Measurements from ENCODE around the gene TMEM119. TPM values are rescaled to one million over a fixed set of nuclear protein-coding genes. Genes with fewer than 3 reads are reported as not detected.
A peak's percentile ranks its signal among the peaks of the same experiment; 100 is the strongest.

The TMEM119 gene
- total RNA-seq, result 2.0 TPM

- peak; percentile 18 for ATAC-seq
Measured at GRCh38 chr12:108597559-108598471, at the start of gene TMEM119. Gene TMEM119 (minus strand): TSS chr12:108598084. CDS start chr12:108592383, 5,701 bp downstream.

GRCh38 chr12:108646600-108647579 is 49.0 kb upstream of the TMEM119 start:
- ATAC-seq, result no peak

GRCh38 chr12:108645686-108646599 is 48.1 kb upstream of the TMEM119 start:
- no peak for ATAC-seq

- no peak for ATAC-seq
Measured at GRCh38 chr12:108644811-108645120, 46.9 kb upstream of the TMEM119 start.

GRCh38 chr12:108643941-108644810 is 46.3 kb upstream of the TMEM119 start:
- peak; percentile 35 for ATAC-seq

- no peak for ATAC-seq
Measured at GRCh38 chr12:108642899-108643654, 45.2 kb upstream of the TMEM119 start.

- no peak for ATAC-seq
Measured at GRCh38 chr12:108642269-108642870, 44.5 kb upstream of the TMEM119 start.

- no peak for ATAC-seq
Measured at GRCh38 chr12:108641446-108642268, 43.8 kb upstream of the TMEM119 start.

GRCh38 chr12:108640802-108641445 is 43.0 kb upstream of the TMEM119 start:
- no peak for ATAC-seq

GRCh38 chr12:108638997-108639822 is 41.3 kb upstream of the TMEM119 start:
- ATAC-seq, result no peak

- ATAC-seq, result no peak
Measured at GRCh38 chr12:108638141-108638827, 40.4 kb upstream of the TMEM119 start.

GRCh38 chr12:108637222-108637971 is 39.5 kb upstream of the TMEM119 start:
- no peak for ATAC-seq

GRCh38 chr12:108635997-108636808 is 38.3 kb upstream of the TMEM119 start:
- ATAC-seq, result no peak

- ATAC-seq, result peak; percentile 21
Measured at GRCh38 chr12:108635201-108635996, 37.5 kb upstream of the TMEM119 start.
